ENCODE measurements around the gene MED10. TPM values are rescaled to one million over a fixed set of nuclear protein-coding genes. Genes with fewer than 3 reads are reported as not detected.

Gene MED10
- total RNA-seq, 2 experiments from 2014 or later = 48.7 to 52.5 TPM

Other genes with a start within 250 kb of the MED10 start
- gene UBE2QL1, start 70.3 kb upstream of the MED10 start, total RNA-seq = not detected